CD4-positive, alpha-beta T cell (primary cell): ENCODE data around the gene TLL1. TPM values are rescaled to one million over a fixed set of nuclear protein-coding genes. Genes with fewer than 3 reads are reported as not detected.

Experiments
- ATAC-seq: fragments of 200-7000 bp; cut with Tn5 transposase; one replicate; pipeline ENCODE4 v1.10.0; 2022; ENCODE audit warnings: mild to moderate bottlenecking; ENCODE audit not compliant: poor library complexity
- CTCF ChIA-PET: fragments of 350-600 bp; sonication (Branson Sonifier 250); formaldehyde crosslinking; loops from one replicate; lab custom pipeline; 2021; ENCODE audit warnings: antibody characterized with exemption, inconsistent platforms; lab: Charles Lee
- POLR2A ChIA-PET: fragments of 350-600 bp; sonication (Branson Sonifier 250); formaldehyde crosslinking; loops from one replicate; lab custom pipeline; 2021; ENCODE audit warnings: antibody characterized with exemption, inconsistent platforms; lab: Charles Lee
- DNase-seq, 14 experiments: peaks; one replicate each; pipeline ENCODE4 v3.0.0-alpha.2; 2013 to 2020; ENCODE audit warnings: mixed read lengths in 2 of 14
- H3K27ac ChIP-seq, 2 donors: one replicate each; pipeline versions ENCODE4 v1.5.1 to v1.7.0; 2013; ENCODE audit warnings: low read length in 2 of 2, low read depth in 1 of 2, mild to moderate bottlenecking in 1 of 2
- H3K27me3 ChIP-seq, 2 experiments: 1 replicate in 1 of 2; 2 replicates in 1 of 2; pipeline versions ENCODE4 v1.6.1 to v1.7.0; 2013; ENCODE audit warnings: low read length in 2 of 2, control low read depth in 1 of 2, mild to moderate bottlenecking in 1 of 2, moderate library complexity in 1 of 2; ENCODE audit not compliant: insufficient read depth in 2 of 2, control insufficient read depth in 1 of 2
- H3K36me3 ChIP-seq: one replicate; pipeline ENCODE4 v1.6.1; 2013; ENCODE audit warnings: low read length, control low read depth; ENCODE audit not compliant: insufficient read depth
- H3K4me1 ChIP-seq: one replicate; pipeline ENCODE4 v1.6.1; 2013; ENCODE audit warnings: low read length, control low read depth; ENCODE audit not compliant: insufficient read depth
- H3K4me3 ChIP-seq: one replicate; pipeline ENCODE4 v1.5.1; 2013; ENCODE audit warnings: mild to moderate bottlenecking, low read length, moderate library complexity
- H3K9me3 ChIP-seq, 2 experiments: 1 replicate in 1 of 2; 2 replicates in 1 of 2; pipeline versions ENCODE4 v1.6.1 to v1.7.0; 2013; ENCODE audit warnings: low read length in 2 of 2, mild to moderate bottlenecking in 2 of 2, control low read depth in 1 of 2, moderate library complexity in 1 of 2; ENCODE audit not compliant: control insufficient read depth in 1 of 2, insufficient read depth in 1 of 2
- H3K27ac Mint-ChIP-seq: one replicate; pipeline ENCODE4 v1.8.0; 2020; ENCODE audit warnings: mixed read lengths
- H3K27me3 Mint-ChIP-seq: one replicate; pipeline ENCODE4 v1.8.0; 2021; ENCODE audit warnings: mixed read lengths
- H3K36me3 Mint-ChIP-seq: one replicate; pipeline ENCODE4 v1.8.0; 2021; ENCODE audit warnings: low read depth, mixed read lengths
- H3K4me1 Mint-ChIP-seq: one replicate; pipeline ENCODE4 v1.8.0; 2021; ENCODE audit warnings: low read depth, mixed read lengths
- H3K4me3 Mint-ChIP-seq: one replicate; pipeline ENCODE4 v1.8.0; 2020; ENCODE audit warnings: mild to moderate bottlenecking, mixed read lengths
- H3K9me3 Mint-ChIP-seq: one replicate; pipeline ENCODE4 v1.8.0; 2020; ENCODE audit warnings: mixed read lengths
- CTCF ChIP-seq: fragments of 200-600 bp; IDR thresholded peaks from one replicate; pipeline ENCODE4 v1.8.0; 2022; ENCODE audit warnings: antibody characterized with exemption, mild to moderate bottlenecking
- intact Hi-C, 2 experiments: fragments of 100-400 bp; cut with DNase I in 1 of 2; cut with micrococcal nuclease in 1 of 2; formaldehyde crosslinking; loops; one replicate each; pipeline versions ENCODE4 v1.15.1 to v1.9.0; 2023 to 2025; cut with DNase I, micrococcal nuclease
- total RNA-seq, 174 experiments: library from RNA in 2 of 174; stranded (reverse) in 2 of 174; gene quantifications; one replicate each; pipeline ENCODE4 v1.2.3 and lab custom pipeline; 2021 to 2026

TLL1 gene
- total RNA-seq, 2 experiments from 2014 or later: not detected

- H3K27me3 Mint-ChIP-seq: peaks cover 3% of the 10 kb centered on the region
- H3K4me3 Mint-ChIP-seq: no peak overlapping the region
- no peak overlapping the region for H3K27ac Mint-ChIP-seq
- no peaks in the 10 kb centered on the region for H3K36me3 Mint-ChIP-seq
- Histone ChIP-seq H3K27me3 (no peaks in the 10 kb centered on the region), H3K9me3 (peaks cover 0 to 4% of the 10 kb centered on the region in 2 experiments), H3K4me1 (no peaks in the 10 kb centered on the region), H3K36me3 (no peaks in the 10 kb centered on the region), H3K4me3 (no peak overlapping the region), H3K27ac (no peak overlapping the region)
- intact Hi-C loops: no loop called here
- DNase-seq (no peak), ATAC-seq (no peak)
- ChIA-PET CTCF (no interaction called here), POLR2A (no interaction called here)
- no peak for TF ChIP-seq CTCF
- H3K4me1 Mint-ChIP-seq: no peaks in the 10 kb centered on the region
- H3K9me3 Mint-ChIP-seq: no peaks in the 10 kb centered on the region
These were observed 231.6 kb downstream of the TLL1 start for GRCh38 chr4:166104623-166105022.

- no peak overlapping the region for H3K27ac ChIP-seq
These were observed 248.9 kb downstream of the TLL1 start for GRCh38 chr4:166121897-166122296.

GRCh38 chr4:166123546-166123945 is 250.5 kb downstream of the TLL1 start:
- H3K27me3 Mint-ChIP-seq: no peaks in the 10 kb centered on the region
- TF ChIP-seq CTCF: no peak
- H3K4me3 Mint-ChIP-seq: no peak overlapping the region
- ATAC-seq (no peak), DNase-seq (no peak)
- Histone ChIP-seq H3K36me3 (no peaks in the 10 kb centered on the region), H3K27ac (no peak overlapping the region), H3K27me3 (no peaks in the 10 kb centered on the region), H3K4me1 (no peaks in the 10 kb centered on the region), H3K4me3 (no peak overlapping the region), H3K9me3 (no peaks in the 10 kb centered on the region)
- no peaks in the 10 kb centered on the region for H3K9me3 Mint-ChIP-seq
- no peak overlapping the region for H3K27ac Mint-ChIP-seq
- ChIA-PET POLR2A (no interaction called here), CTCF (no interaction called here)
- no peaks in the 10 kb centered on the region for H3K36me3 Mint-ChIP-seq
- H3K4me1 Mint-ChIP-seq: no peaks in the 10 kb centered on the region
- intact Hi-C loops: no loop called here

More at GRCh38 chr4:166121897-166122296, 248.9 kb downstream of the TLL1 start:
- no peak for ATAC-seq
- H3K4me1 ChIP-seq: no peaks in the 10 kb centered on the region
- no peaks in the 10 kb centered on the region for H3K36me3 ChIP-seq
- H3K4me1 Mint-ChIP-seq: no peaks in the 10 kb centered on the region
- H3K4me3 Mint-ChIP-seq: no peak overlapping the region
- H3K9me3 ChIP-seq: peaks cover 0 to 4% of the 10 kb centered on the region in 2 experiments
- no peak for TF ChIP-seq CTCF
- no peak overlapping the region for H3K4me3 ChIP-seq
- H3K27me3 Mint-ChIP-seq: no peaks in the 10 kb centered on the region
- no peaks in the 10 kb centered on the region for H3K27me3 ChIP-seq
- CTCF ChIA-PET: no interaction called here
- no peak for DNase-seq
- intact Hi-C loops: no loop called here
- no peaks in the 10 kb centered on the region for H3K9me3 Mint-ChIP-seq
- POLR2A ChIA-PET: no interaction called here
- no peak overlapping the region for H3K27ac Mint-ChIP-seq
- H3K36me3 Mint-ChIP-seq: no peaks in the 10 kb centered on the region
